IMR-90 (cell line): ENCODE measurements around the gene DDT. TPM values are rescaled to one million over a fixed set of nuclear protein-coding genes. Genes with fewer than 3 reads are reported as not detected.

ENCODE experiments used
- ATAC-seq: fragments of 200-7000 bp; cut with Tn5 transposase; 2 replicates; pipeline ENCODE4 v1.9.1; 2020; ENCODE audit warnings: low read depth, mild to moderate bottlenecking, moderate library complexity
- BruUV-seq: library from RNA; stranded (reverse); fragments of 400-500 nt; replicated peaks from 2 replicates; lab custom pipeline; 2021; lab: Mats Ljungman, UMichigan
- CTCF ChIA-PET: fragments of 300-600 bp; formaldehyde crosslinking; extraction: SDS; loops from one replicate; lab custom pipeline; 2021; ENCODE audit warnings: antibody characterized with exemption; lab: Yijun Ruan, JAX
- POLR2A ChIA-PET: fragments of 300-600 bp; sonication (Branson Sonifier 250); formaldehyde crosslinking; loops from one replicate; lab custom pipeline; 2022; ENCODE audit warnings: antibody characterized with exemption; ENCODE audit not compliant: unreplicated experiment; lab: Charles Lee
- DNase-seq: peaks from one replicate; pipeline ENCODE4 v3.0.0; 2013
- H2AFZ ChIP-seq: replicated peaks from 2 replicates; pipeline ENCODE3; 2013; ENCODE audit warnings: low read length, mild to moderate bottlenecking; ENCODE audit not compliant: poor library complexity
- H2AK5ac ChIP-seq: 2 replicates; pipeline ENCODE4 v1.6.1; 2013; ENCODE audit warnings: low read depth, low read length, inconsistent platforms
- H2AK9ac ChIP-seq: replicated peaks from 2 replicates; pipeline ENCODE3; 2013; ENCODE audit warnings: mild to moderate bottlenecking, low read depth, low read length, moderate library complexity; ENCODE audit not compliant: poor library complexity
- H2BK120ac ChIP-seq: 2 replicates; pipeline ENCODE4 v1.6.1; 2013; ENCODE audit warnings: low read depth, low read length, inconsistent platforms
- H2BK15ac ChIP-seq: 3 replicates; pipeline ENCODE4 v1.6.1; 2013; ENCODE audit warnings: low read depth, low read length, inconsistent platforms
- H2BK20ac ChIP-seq: 2 replicates; pipeline ENCODE4 v1.6.1; 2013; ENCODE audit warnings: low read depth, mild to moderate bottlenecking, inconsistent platforms, low read length, moderate library complexity
- H2BK5ac ChIP-seq: 2 replicates; pipeline ENCODE4 v1.6.1; 2013; ENCODE audit warnings: mild to moderate bottlenecking, low read depth, low read length, inconsistent platforms; ENCODE audit not compliant: poor library complexity, severe bottlenecking
- H3K14ac ChIP-seq: replicated peaks from 2 replicates; pipeline ENCODE4 v1.6.1; 2013; ENCODE audit warnings: low read depth, low read length, inconsistent platforms
- H3K18ac ChIP-seq: 2 replicates; pipeline ENCODE4 v1.6.1; 2013; ENCODE audit warnings: low read depth, low read length, control low read depth
- H3K23ac ChIP-seq: 2 replicates; pipeline ENCODE4 v1.6.1; 2013; ENCODE audit warnings: low read depth, low read length, inconsistent platforms
- H3K27ac ChIP-seq: 2 replicates; pipeline ENCODE4 v1.5.1; 2013; ENCODE audit warnings: mild to moderate bottlenecking, control low read depth, low read length; ENCODE audit not compliant: insufficient read depth
- H3K27me3 ChIP-seq: 2 replicates; pipeline ENCODE4 v1.6.1; 2013; ENCODE audit warnings: low read length; ENCODE audit not compliant: control insufficient read depth, insufficient read depth
- H3K36me3 ChIP-seq: 2 replicates; pipeline ENCODE4 v1.6.1; 2013; ENCODE audit warnings: low read length, mixed read lengths; ENCODE audit not compliant: control insufficient read depth, insufficient read depth
- H3K4ac ChIP-seq: 2 replicates; pipeline ENCODE4 v1.6.1; 2013; ENCODE audit warnings: low read depth, low read length, inconsistent platforms
- H3K4me1 ChIP-seq: 2 replicates; pipeline ENCODE4 v1.6.1; 2013; ENCODE audit warnings: low read length, mixed read lengths; ENCODE audit not compliant: control insufficient read depth, insufficient read depth
- H3K4me2 ChIP-seq: 2 replicates; pipeline ENCODE4 v1.6.1; 2013; ENCODE audit warnings: low read depth, mild to moderate bottlenecking, control low read depth, low read length, moderate library complexity
- H3K4me3 ChIP-seq: 2 replicates; pipeline ENCODE4 v1.5.1; 2013; ENCODE audit warnings: low read depth, mild to moderate bottlenecking, control low read depth, low read length, moderate library complexity; ENCODE audit not compliant: insufficient read depth
- H3K56ac ChIP-seq: 2 replicates; pipeline ENCODE4 v1.6.1; 2013; ENCODE audit warnings: low read length, inconsistent platforms; ENCODE audit not compliant: insufficient read depth; ENCODE audit errors: extremely low read depth
- H3K79me1 ChIP-seq, 2 experiments: 2 replicates each; pipeline ENCODE4 v1.6.1; 2013; ENCODE audit warnings: low read length in 2 of 2, inconsistent platforms in 1 of 2, low read depth in 1 of 2
- H3K9ac ChIP-seq: 2 replicates; pipeline ENCODE4 v1.6.1; 2013; ENCODE audit warnings: low read depth, low read length, control low read depth
- H3K9me1 ChIP-seq: 2 replicates; pipeline ENCODE4 v1.6.1; 2013; ENCODE audit warnings: low read length, inconsistent platforms; ENCODE audit not compliant: insufficient read depth
- H3K9me3 ChIP-seq: 2 replicates; pipeline ENCODE4 v1.6.1; 2013; ENCODE audit warnings: low read length; ENCODE audit not compliant: control insufficient read depth, insufficient read depth
- H4K20me1 ChIP-seq: 2 replicates; pipeline ENCODE4 v1.6.1; 2013; ENCODE audit warnings: low read length, inconsistent platforms; ENCODE audit not compliant: insufficient read depth
- H4K5ac ChIP-seq: 2 replicates; pipeline ENCODE4 v1.6.1; 2013; ENCODE audit warnings: mild to moderate bottlenecking, low read depth, low read length, control low read depth
- H4K8ac ChIP-seq, 2 experiments: 2 replicates each; pipeline ENCODE4 v1.6.1; 2013; ENCODE audit warnings: low read depth in 2 of 2, low read length in 2 of 2, control low read depth in 1 of 2, inconsistent platforms in 1 of 2
- H4K91ac ChIP-seq: 2 replicates; pipeline ENCODE4 v1.6.1; 2013; ENCODE audit warnings: low read depth, low read length, inconsistent platforms; ENCODE audit not compliant: insufficient read depth
- BHLHE40 ChIP-seq: fragments of 150-350 bp; IDR thresholded peaks from 2 replicates; pipeline ENCODE4 v1.6.1; 2016; ENCODE audit warnings: mild to moderate bottlenecking, low read depth, low read length
- CEBPB ChIP-seq: IDR thresholded peaks from 2 replicates; pipeline ENCODE4 v1.6.1; 2012; ENCODE audit warnings: low read depth, low read length, improper control_type of control experiment
- CHD1 ChIP-seq: IDR thresholded peaks from 2 replicates; pipeline ENCODE4 v1.6.1; 2012; ENCODE audit warnings: low read depth, low read length, improper control_type of control experiment
- FOS ChIP-seq: fragments of 150-350 bp; IDR thresholded peaks from 2 replicates; pipeline ENCODE4 v1.6.1; 2016; ENCODE audit warnings: low read depth, low read length
- MAFK ChIP-seq: IDR thresholded peaks from 2 replicates; pipeline ENCODE4 v1.6.1; 2012; ENCODE audit warnings: low read depth, low read length, improper control_type of control experiment
- MAZ ChIP-seq: IDR thresholded peaks from 2 replicates; pipeline ENCODE4 v1.6.1; 2012; ENCODE audit warnings: low read depth, mild to moderate bottlenecking, low read length, improper control_type of control experiment, moderate library complexity, borderline replicate concordance
- MXI1 ChIP-seq: IDR thresholded peaks from 2 replicates; pipeline ENCODE4 v1.6.1; 2012; ENCODE audit warnings: low read depth, mild to moderate bottlenecking, low read length, moderate library complexity, borderline replicate concordance
- NFE2L2 ChIP-seq: fragments of 150-350 bp; IDR thresholded peaks from 2 replicates; pipeline ENCODE4 v1.6.1; 2016; ENCODE audit warnings: low read depth, mild to moderate bottlenecking, low read length
- POLR2A ChIP-seq: IDR thresholded peaks from 2 replicates; pipeline ENCODE4 v1.6.1; 2012; ENCODE audit warnings: mild to moderate bottlenecking, low read depth, low read length
- RAD21 ChIP-seq: IDR thresholded peaks from 2 replicates; pipeline ENCODE4 v1.6.1; 2012; ENCODE audit warnings: low read length, improper control_type of control experiment
- RCOR1 ChIP-seq: IDR thresholded peaks from 2 replicates; pipeline ENCODE4 v1.6.1; 2012; ENCODE audit warnings: mild to moderate bottlenecking, low read length, improper control_type of control experiment; ENCODE audit not compliant: insufficient replicate concordance
- RFX5 ChIP-seq: IDR thresholded peaks from 2 replicates; pipeline ENCODE4 v1.8.0; 2012; ENCODE audit warnings: low read depth, mild to moderate bottlenecking, low read length, moderate library complexity
- SMC3 ChIP-seq: fragments of 150-350 bp; IDR thresholded peaks from 2 replicates; pipeline ENCODE4 v1.6.1; 2016; ENCODE audit warnings: low read depth, mild to moderate bottlenecking, antibody characterized with exemption, low read length, moderate library complexity
- WGBS, 2 experiments: methylation state at CpG; one replicate each; pipeline versions ENCODE4 v1.1.5 to v1.1.7; 2013; ENCODE audit warnings: missing lambda C conversion rate in 2 of 2; ENCODE audit not compliant: insufficient read length in 1 of 2; ENCODE audit errors: extremely low coverage in 2 of 2; 5-methylcytosine and 5-hydroxymethylcytosine counted together
- dilution Hi-C: fragments of 300-500 bp; cut with HindIII; formaldehyde crosslinking; loops from one replicate; pipeline ENCODE4 v1.14.3; 2018; ENCODE audit warnings: low sequenced_read_pairs; ENCODE audit not compliant: unreplicated experiment
- in situ Hi-C: fragments of 300-500 bp; cut with MboI; formaldehyde crosslinking; loops from 3 replicates; pipeline ENCODE4 v1.14.3; 2019; ENCODE audit warnings: low sequenced_read_pairs, inconsistent platforms, mixed read lengths
- intact Hi-C: fragments of 100-400 bp; cut with micrococcal nuclease; formaldehyde crosslinking; loops from 2 replicates; pipeline ENCODE4 v1.10.0; 2022
- polyA plus RNA-seq, 3 experiments: library from polyadenylated mRNA; depleted of rRNA; stranded (reverse); fragments of >200 nt; gene quantifications; 2 replicates each; pipeline ENCODE4 v1.2.3, GENCODE V29; 2012; ENCODE audit warnings: low replicate concordance in 1 of 3
- total RNA-seq: library from RNA; depleted of rRNA; stranded (reverse); fragments of >200 nt; gene quantifications from 2 replicates; pipeline ENCODE4 v1.2.3, GENCODE V29; 2012
- TF ChIP-seq, protein P1 (sequence below): fragments of 150-350 bp; IDR thresholded peaks from 2 replicates; pipeline ENCODE4 v1.6.1; 2016; ENCODE audit warnings: low read depth, mild to moderate bottlenecking, low read length, moderate library complexity, borderline replicate concordance
- TF ChIP-seq, protein P2 (sequence below): fragments of 150-350 bp; IDR thresholded peaks from 2 replicates; pipeline ENCODE4 v1.6.1; 2017; ENCODE audit warnings: mild to moderate bottlenecking, antibody characterized with exemption, low read length, low read depth
- TF ChIP-seq, protein P3 (sequence below): conservative IDR thresholded peaks from 2 replicates; pipeline ENCODE4 v1.5.1; 2012; ENCODE audit warnings: mild to moderate bottlenecking, low read depth, low read length, improper control_type of control experiment

Gene DDT
- total and polyA plus RNA-seq, 2 of the 4 experiments (the other 2 are of a cell fraction) = 54.8 to 151 TPM

DNA sequence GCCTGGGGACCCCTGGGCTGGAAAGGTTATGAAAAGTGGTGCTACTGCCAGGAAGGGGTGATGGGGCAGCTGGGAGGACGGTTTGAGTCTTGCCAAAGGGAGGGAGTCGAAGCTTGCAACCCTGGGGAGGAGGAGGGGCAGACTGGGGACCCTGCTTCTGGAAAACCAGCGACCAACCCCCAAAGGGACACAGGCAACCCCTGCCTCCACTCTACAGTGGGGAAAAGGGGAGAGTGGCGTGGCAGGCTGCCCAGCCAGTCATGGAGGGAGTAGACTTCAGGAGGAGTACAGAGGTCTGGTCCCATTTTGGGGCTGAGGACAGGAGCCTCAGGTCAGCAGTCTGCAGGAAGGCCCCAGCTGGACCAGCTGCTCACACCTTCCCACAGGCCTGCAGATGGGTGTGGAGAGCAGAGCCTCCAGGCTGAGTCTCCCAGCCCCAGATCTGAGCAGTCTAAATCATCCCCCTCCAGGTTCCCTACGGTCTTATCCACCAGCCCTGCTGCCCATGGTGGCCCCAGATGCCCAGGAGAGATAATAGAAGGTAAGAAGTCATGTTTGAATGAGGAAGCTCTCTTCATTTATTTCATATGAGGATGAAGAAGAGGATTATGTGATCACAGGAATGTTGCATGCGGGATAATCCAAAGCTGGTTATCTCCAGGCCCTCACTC is 3.3 kb downstream of the DDT start:
- Histone ChIP-seq H2AK5ac (no peak overlapping the region), H4K5ac (no peak overlapping the region), H3K27me3 (no peaks in the 10 kb centered on the region), H3K4me2 (no peak overlapping the region), H4K91ac (no peak overlapping the region), H3K4me3 (no peak overlapping the region), H2BK20ac (no peak overlapping the region), H4K8ac (no peak overlapping the region), H3K9me3 (no peaks in the 10 kb centered on the region), H3K23ac (no peak overlapping the region), H2AFZ (no peak overlapping the region), H3K56ac (no peak overlapping the region), H3K4me1 (no peaks in the 10 kb centered on the region), H3K14ac (no peak overlapping the region), H3K27ac (no peak overlapping the region), H2BK15ac (no peak overlapping the region), H2AK9ac (no peak overlapping the region), H3K79me1 (peaks cover 9 to 23% of the 10 kb centered on the region in 2 experiments), H3K9me1 (no peaks in the 10 kb centered on the region), H2BK5ac (no peak overlapping the region), H3K36me3 (peaks cover 21% of the 10 kb centered on the region), H3K4ac (no peak overlapping the region), H4K20me1 (peaks cover 8% of the 10 kb centered on the region), H3K18ac (no peak overlapping the region), H3K9ac (no peak overlapping the region), H2BK120ac (no peak overlapping the region)
- WGBS, 2 experiments = no CpG with 5 or more reads among the region's 6 CpGs
- ATAC-seq (no peak), DNase-seq (no peak)
- intact Hi-C loops (no loop called here), in situ Hi-C loops (no loop called here), dilution Hi-C loops (no loop called here)
- CTCF ChIA-PET = no interaction called here
- no TSS peak for BruUV-seq
- TF ChIP-seq RFX5 (no peak), BHLHE40 (no peak), POLR2A (no peak), FOS (no peak), SMC3 (no peak), MAFK (no peak), MXI1 (no peak), RAD21 (no peak), CEBPB (no peak), NFE2L2 (no peak), MAZ (no peak), CHD1 (no peak), RCOR1 (no peak)
- TF ChIP-seq, protein P1, sequence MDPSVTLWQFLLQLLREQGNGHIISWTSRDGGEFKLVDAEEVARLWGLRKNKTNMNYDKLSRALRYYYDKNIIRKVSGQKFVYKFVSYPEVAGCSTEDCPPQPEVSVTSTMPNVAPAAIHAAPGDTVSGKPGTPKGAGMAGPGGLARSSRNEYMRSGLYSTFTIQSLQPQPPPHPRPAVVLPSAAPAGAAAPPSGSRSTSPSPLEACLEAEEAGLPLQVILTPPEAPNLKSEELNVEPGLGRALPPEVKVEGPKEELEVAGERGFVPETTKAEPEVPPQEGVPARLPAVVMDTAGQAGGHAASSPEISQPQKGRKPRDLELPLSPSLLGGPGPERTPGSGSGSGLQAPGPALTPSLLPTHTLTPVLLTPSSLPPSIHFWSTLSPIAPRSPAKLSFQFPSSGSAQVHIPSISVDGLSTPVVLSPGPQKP = no peak
- TF ChIP-seq, protein P2, sequence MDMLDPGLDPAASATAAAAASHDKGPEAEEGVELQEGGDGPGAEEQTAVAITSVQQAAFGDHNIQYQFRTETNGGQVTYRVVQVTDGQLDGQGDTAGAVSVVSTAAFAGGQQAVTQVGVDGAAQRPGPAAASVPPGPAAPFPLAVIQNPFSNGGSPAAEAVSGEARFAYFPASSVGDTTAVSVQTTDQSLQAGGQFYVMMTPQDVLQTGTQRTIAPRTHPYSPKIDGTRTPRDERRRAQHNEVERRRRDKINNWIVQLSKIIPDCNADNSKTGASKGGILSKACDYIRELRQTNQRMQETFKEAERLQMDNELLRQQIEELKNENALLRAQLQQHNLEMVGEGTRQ = no peak
- TF ChIP-seq, protein P3, sequence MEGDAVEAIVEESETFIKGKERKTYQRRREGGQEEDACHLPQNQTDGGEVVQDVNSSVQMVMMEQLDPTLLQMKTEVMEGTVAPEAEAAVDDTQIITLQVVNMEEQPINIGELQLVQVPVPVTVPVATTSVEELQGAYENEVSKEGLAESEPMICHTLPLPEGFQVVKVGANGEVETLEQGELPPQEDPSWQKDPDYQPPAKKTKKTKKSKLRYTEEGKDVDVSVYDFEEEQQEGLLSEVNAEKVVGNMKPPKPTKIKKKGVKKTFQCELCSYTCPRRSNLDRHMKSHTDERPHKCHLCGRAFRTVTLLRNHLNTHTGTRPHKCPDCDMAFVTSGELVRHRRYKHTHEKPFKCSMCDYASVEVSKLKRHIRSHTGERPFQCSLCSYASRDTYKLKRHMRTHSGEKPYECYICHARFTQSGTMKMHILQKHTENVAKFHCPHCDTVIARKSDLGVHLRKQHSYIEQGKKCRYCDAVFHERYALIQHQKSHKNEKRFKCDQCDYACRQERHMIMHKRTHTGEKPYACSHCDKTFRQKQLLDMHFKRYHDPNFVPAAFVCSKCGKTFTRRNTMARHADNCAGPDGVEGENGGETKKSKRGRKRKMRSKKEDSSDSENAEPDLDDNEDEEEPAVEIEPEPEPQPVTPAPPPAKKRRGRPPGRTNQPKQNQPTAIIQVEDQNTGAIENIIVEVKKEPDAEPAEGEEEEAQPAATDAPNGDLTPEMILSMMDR = no peak
- POLR2A ChIA-PET = interaction anchor here (0.6 kb wide), 1 partner anchor 113 kb away, joined by 3 read pairs; the partner anchor contains the start of gene SLC2A11
